ENCODE results near the gene CNBD2. TPM values are rescaled to one million over a fixed set of nuclear protein-coding genes. Genes with fewer than 3 reads are reported as not detected.
A peak's percentile ranks its signal among the peaks of the same experiment; 100 is the strongest.
"Not testable (repeated sequence)": the region's sequence is repeated elsewhere in the genome, so short reads cannot be mapped to it uniquely, and the experiment has no call there.

CNBD2 gene
- polyA plus RNA-seq, 3 donors: 0.66 to 0.93 (median 0.91) TPM

DNA sequence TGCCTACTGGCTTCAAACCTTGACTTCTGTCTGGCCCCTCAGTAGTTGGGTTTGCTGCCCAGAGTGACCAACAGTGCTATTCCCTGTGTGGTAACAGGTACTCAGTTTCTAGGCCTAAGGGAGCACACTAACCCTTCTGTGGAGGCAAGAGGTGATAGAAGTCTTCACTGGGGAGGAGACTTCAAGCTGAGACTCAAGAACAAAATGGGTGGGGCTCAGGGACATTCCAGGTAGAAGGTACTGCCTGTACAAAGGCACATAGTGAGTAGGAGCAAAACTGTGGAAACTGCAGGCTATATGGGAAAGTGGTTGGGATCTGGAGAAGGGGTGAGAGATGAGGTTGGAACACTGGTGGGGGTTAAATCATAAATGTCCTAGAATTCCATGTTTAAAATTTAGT, 11.8 kb upstream of the CNBD2 start:
- no peak for DNase-seq (ENCODE audit: extremely low read depth in 1 of 11, low read depth in 9 of 11, low spot score in 4 of 11)

DNA sequence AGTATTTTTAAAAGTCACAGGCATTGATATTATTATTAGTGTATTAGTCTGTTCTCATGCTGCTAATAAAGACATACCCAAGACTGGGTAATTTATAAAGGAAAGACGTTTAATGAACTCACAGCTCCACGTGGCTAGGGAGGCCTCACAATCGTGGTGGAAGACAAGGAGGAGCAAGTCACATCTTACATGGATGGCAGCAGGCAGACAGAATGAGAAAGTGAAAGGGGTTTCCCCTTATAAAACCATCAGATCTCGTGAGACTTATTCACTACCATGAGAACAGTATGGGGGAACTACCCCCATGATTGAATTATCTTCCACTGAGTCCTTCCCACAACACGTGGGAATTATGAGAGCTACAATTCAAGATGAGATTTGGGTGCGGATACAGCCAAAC, 9.1 kb upstream of the CNBD2 start:
- DNase-seq (ENCODE audit: extremely low read depth in 1 of 11, low read depth in 9 of 11, low spot score in 4 of 11): not testable (repeated sequence)

DNA sequence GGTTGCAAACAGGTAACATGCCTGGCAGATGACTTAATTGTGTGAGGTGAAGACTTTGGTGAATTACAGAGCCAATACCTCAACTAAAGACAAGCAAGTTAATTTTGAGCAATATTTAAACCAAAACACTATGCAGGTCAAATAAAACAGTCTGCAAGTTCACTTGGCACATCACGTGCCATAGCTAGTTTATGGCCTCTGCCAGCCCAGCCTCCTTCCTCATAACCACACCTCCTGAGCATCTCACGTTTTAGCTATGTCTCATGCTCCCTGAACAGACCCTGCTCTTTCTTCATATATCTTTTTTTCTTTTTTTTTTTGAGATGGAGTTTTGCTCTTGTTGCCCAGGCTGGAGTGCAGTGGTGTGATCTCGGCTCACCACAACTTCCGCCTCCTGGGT, 4.5 kb upstream of the CNBD2 start:
- DNase-seq (ENCODE audit: extremely low read depth in 1 of 11, low read depth in 9 of 11, low spot score in 4 of 11): no peak

DNA sequence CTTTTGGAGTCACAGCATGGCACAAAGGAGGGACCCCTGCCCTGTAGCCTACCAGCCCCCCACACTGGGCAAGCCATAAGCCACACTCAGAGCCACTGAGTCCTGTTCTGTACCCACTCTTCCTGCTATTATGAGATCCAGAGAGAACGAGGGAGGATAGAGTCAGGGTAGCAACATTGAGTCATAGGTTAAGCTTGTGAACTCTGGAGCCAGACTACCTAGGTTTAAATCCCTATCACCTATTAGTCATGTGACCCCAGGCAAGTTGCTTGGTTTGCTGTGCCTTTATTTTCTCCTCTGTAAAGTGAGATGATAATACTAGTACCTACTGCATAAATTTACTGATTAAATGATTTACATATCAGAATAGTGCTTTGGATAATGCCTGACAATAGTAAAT, 540 bp downstream of the CNBD2 start:
- DNase-seq (ENCODE audit: extremely low read depth in 1 of 11, low read depth in 9 of 11, low spot score in 4 of 11): no peak

DNA sequence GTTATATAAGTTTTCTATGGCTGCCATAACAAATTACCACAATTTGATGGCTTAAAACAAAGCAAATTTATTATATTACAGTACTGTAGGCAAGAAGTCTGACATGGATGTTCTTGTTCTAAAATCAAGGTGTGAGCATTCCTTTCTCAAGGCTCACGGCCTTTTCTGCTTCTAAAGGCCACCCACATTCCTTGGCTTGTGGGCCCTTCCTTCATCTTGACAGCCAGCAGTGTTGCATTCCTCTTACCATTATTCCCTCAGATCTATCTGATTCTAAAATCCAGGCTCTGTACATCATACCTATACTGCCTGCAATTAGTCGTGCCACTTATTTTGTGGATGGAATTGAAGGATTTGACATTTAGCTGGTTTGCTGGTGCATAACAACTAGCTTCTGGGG, 3.6 kb downstream of the CNBD2 start:
- DNase-seq (ENCODE audit: extremely low read depth in 1 of 11, low read depth in 9 of 11, low spot score in 4 of 11): no peak

DNA sequence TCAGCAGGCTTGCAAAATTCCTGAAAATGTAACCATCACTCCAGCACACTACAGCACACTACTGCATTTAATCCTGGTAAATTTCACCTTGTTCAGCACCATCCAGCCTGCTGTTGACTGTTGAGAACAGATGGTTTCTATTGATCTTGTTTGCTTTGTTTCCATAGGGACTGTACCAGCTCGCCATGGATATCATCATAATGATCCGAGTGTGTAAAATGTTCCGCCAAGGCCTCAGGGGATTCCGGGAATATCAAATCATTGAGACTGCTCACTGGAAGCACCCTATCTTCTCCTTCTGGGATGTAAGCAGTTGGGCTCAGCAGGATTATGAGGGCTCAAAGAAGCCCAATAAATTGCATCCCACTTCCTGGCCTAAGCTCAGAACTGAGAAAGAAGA, 4.1 kb downstream of the CNBD2 start:
- no peak for DNase-seq (ENCODE audit: extremely low read depth in 1 of 11, low read depth in 9 of 11, low spot score in 4 of 11)

DNA sequence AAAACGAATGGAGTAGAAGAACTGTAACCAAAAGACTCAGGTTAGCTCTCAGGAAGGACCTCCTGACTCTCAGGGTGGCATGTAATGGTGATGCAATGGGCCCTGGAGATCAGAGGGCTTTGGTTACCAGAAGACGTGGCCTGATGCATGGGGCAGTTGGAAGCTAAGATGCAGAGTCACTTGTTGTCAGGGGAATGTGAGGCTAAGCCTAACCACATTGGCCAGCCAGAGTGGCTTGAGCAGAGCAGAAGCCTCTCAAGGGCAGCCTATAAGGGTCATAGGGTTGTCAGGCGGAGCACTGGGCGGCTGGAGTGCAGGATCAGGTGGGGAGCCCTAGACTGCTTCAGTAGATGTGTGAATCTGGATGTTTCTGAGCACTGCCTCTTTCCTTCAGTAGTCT, 5.9 kb downstream of the CNBD2 start:
- DNase-seq (ENCODE audit: extremely low read depth in 1 of 11, low read depth in 9 of 11, low spot score in 4 of 11): no peak

DNA sequence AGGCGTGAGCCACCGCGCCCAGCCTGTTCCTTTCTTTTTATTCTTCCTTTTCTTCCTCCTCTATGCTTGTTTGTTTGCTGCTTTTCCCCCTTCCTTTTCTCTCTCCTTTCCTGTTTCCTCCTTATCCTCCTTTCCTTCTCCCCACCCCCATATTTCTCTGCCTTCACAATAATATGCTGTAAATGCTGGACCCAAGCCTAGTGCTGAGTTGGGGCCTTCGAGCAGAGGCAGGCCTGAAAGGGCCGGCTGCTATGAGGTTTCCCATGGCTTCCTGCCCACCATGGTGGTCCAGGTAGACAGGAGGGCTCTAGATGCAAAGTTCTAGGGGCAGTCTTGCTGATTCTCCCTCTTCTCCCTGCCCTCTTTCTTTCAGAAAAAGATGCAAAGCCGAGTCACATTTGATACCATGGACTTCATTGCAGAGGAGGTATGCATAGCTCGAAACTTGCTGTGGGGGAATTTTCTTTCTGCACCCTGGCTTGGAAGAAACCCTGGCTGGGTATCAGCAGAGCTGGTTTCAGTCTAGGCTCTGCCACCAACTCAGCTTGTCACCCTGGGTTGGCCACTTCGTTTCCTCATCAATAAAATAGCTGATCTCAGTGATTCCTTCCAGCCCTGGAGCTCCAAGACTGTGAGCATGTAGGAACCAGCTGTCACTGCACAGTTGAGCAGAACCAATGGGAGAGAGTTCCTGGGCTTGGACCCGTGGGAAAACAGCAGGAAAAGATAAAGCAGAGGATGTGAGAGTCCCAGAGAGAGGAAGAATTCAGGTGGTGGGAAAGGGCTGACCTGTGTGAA, 7.4 kb downstream of the CNBD2 start:
- no peak for DNase-seq (ENCODE audit: extremely low read depth in 1 of 11, low read depth in 9 of 11, low spot score in 4 of 11)

DNA sequence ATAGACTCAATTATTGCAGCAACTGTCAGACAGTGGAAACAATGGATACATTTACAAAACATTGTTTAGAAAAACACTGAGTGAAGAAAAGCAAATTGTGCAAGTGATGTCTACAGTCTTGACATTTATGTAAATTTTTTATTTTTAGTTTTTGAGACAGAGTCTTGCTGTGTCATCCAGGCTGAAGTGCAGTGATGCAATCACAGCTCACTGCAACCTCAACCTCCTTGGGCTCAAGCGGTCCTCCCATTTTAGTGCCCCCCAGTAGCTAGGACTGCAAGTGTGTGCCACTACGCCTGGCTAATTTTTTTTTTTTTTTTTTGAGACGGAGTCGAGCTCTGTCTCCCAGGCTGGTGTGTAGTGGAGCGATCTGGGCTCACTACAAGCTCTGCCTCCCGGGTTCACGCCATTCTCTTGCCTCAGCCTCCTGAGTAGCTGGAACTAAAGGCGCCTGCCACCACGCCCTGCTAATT, 9.7 kb downstream of the CNBD2 start:
- DNase-seq (ENCODE audit: extremely low read depth in 1 of 11, low read depth in 9 of 11, low spot score in 4 of 11): no peak

DNA sequence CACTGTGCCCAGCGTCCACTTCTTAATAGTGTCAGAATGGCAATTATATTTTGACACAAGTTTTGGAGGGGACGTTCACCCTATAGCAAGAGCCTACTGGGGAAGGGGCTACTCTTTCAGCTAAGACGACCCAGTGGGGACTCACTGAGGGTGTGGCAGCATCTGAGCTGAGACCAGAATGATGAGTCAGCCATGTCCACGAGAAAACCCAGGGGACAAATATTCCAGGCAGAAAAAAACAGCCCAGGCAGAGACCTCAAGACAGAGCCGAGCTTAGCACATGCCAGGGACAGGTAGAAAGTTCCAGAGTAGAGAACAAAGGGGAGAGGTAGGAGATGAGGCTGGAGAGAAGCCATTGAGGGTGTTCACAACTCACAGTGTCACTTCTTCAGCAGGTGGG, 11.2 kb downstream of the CNBD2 start:
- DNase-seq (ENCODE audit: extremely low read depth in 1 of 11, low read depth in 9 of 11, low spot score in 4 of 11): no peak

DNA sequence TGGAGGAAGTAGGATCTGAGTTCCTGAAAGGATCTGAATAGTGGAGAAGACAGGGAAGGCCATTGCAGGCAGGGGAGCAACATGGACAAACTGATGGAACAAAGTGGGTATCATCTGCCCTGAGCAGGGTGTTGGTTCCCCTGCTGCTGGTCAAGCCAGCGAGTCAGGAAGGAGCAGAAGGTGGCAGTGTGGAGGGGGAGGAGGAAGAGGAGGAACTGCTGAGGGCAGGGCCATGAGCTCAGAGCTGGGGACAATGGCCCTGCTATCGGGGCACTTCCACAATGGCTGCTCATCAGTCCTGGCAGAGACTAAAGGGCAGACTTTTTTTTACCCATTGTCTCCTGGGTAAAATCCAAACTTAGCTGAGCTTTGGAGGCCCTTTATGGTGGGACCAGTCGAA, 13.6 kb downstream of the CNBD2 start:
- no peak for DNase-seq (ENCODE audit: extremely low read depth in 1 of 11, low read depth in 9 of 11, low spot score in 4 of 11)

DNA sequence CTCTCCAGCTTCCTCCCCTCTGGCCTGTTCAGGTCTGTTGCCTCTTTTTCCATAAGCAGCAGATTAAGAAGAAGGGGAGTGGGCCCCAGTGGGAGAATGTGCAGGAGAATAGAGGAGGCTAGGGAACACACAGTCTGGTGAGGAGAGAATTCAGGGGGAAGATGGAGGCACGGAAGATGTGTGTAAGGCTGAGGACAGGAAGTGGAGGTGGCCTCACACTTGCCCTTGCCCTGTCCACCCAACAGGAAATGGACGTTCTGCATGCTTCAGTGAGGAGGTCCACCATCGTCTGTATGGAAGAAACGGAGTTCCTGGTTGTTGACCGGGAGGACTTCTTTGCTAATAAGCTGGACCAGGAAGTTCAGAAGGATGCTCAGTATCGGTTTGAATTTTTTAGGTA, 16.0 kb downstream of the CNBD2 start:
- no peak for DNase-seq (ENCODE audit: extremely low read depth in 1 of 11, low read depth in 9 of 11, low spot score in 4 of 11)

DNA sequence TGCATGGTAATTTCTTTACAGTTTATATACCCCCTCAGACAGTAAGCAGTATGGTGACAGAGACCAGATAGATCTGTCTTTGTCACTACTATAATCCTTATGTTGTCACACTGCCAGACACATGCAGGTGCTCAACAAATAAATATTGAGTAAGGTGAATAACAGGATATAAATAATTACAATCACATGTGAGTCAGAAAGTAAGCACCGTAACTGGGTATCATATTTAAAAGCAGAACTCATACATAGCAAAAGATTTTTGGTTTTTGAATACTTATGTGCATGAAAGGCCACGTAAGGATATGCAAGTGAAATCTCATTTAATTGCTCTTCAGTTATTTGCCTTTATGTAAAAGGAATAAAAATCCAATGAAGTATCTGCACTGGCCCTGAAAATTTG, 17.4 kb downstream of the CNBD2 start:
- no peak for DNase-seq (ENCODE audit: extremely low read depth in 1 of 11, low read depth in 9 of 11, low spot score in 4 of 11)

DNA sequence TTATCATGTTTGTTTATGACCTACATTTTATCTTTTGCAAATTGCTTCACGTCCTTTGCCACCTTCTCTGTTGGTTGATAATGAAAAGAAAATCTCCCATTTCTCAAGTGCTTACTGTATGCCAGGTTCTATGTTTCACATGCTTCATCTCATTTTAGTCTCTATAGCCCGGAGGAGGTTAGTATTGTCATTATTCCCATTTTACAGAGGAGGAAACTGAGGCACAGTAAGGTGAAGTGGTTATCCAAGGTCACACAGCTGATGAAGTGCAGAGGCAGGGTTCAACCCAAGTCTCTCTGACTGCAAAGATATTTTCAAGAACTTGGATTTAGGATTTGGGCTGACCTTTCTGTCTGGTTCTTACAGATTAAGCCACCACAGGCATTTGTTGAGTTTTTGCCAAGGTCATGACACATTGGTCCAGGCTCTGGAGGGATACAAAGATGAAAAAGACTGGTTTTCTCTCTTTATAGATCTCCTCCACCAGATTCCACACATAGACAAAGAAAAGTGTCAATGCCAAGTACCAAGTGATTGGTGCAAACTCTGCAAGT, 20.6 kb downstream of the CNBD2 start:
- no peak for DNase-seq (ENCODE audit: extremely low read depth in 1 of 11, low read depth in 9 of 11, low spot score in 4 of 11)

DNA sequence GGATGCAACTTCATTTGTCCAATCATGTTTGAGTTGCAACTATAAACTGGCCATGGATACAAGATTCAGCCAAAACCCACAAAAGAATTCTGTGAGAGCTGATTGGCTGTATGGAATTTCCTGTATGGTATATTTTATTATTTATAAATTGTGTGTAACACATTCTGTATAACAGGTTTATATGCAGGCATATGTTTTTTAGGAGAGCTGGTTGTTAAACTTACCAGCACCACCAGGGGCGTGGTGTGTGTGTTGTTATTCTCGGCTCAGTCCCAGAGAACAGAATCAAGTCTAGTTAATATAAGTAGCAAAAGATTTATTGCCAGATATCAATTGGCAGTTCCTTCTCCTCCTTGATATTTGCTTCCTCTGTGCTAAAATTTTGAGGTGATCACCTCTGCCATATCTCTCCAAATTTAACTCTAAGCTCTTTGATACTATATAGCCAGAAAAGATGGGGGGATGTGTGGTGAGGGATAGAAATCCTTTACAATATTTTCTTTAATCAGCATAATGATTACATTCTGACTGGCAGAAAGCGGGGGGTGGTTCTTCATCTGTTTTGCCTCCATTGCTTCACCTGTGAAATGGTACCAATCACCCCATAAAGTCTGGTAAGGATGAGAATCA, 22.9 kb downstream of the CNBD2 start:
- peak in 6 of 11 donors; percentile 6 to 29 (median 12) for DNase-seq (ENCODE audit: extremely low read depth in 1 of 11, low read depth in 9 of 11, low spot score in 4 of 11)

DNA sequence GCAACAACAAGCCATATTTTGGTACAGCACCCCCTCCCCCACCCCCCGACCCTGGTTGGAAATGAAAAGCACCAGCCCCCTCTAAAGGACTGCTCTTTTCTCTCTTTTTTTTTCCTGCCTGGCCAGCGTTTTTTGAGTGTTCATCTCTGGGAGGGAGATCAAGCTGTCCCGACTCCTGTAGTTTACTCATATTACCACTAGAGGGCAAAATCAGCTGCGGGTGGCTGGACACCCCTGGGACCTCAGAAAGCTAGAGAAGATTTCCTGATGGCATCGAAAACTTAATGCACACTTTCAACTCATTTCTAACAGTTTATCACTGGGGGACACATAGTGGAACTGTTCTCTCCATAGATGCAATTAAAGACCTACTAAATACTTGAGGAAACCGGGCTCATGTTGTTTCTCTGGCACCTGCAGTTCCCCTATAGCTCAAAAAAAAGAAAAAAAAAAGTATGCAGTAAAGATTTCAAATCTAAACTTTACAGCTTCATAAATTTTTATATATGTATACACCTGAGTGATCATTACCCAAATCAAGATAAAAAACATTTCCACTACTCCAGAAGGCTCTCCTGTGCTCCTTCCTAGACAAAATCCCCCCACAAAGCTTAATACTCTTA, 24.4 kb downstream of the CNBD2 start:
- peak; percentile 17 to 73 (median 55) for DNase-seq (ENCODE audit: extremely low read depth in 1 of 11, low read depth in 9 of 11, low spot score in 4 of 11)

DNA sequence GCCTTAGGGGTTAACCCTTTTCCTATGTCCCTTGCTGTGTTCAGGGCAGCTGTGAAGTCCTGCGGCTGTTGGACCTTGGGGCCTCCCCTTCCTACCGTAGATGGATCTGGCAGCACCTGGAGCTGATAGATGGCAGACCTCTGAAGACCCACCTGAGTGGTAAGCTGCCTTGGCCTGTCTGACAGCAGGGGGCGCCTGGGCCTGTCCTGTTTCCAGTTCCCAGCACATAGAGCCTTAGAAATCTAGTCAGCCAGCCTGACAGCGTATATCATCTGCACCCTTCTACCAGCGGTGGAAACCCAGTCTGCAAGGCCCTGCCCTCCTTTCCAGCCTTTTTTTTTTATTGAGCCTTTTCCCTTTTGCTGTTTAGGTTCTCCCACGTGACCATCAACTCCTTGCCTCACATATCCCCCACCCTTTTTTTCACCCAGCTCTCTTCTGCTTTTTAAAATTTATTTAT, 26.6 kb downstream of the CNBD2 start:
- peak; percentile 44 to 80 (median 66) for DNase-seq (ENCODE audit: extremely low read depth in 1 of 11, low read depth in 9 of 11, low spot score in 4 of 11)

DNA sequence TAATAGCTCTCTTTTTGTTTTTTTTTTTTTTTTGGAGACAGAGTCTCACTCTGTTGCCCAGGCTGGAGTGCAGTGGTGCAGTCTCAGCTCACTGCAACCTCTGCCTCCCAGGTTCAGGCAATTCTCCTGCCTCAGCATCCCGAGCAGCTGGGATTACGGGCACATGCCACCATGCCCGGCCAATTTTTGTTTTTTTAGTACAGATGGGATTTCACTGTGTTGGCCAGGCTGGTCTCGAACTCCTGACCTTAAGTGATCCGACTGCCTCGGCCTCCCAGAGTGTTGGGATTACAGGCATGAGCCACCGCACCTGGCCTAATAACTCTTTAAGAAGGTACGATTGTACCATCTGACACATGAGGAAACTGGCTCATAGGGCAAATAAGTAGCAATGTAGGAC, 28.1 kb downstream of the CNBD2 start:
- not testable (repeated sequence) for DNase-seq (ENCODE audit: extremely low read depth in 1 of 11, low read depth in 9 of 11, low spot score in 4 of 11)

DNA sequence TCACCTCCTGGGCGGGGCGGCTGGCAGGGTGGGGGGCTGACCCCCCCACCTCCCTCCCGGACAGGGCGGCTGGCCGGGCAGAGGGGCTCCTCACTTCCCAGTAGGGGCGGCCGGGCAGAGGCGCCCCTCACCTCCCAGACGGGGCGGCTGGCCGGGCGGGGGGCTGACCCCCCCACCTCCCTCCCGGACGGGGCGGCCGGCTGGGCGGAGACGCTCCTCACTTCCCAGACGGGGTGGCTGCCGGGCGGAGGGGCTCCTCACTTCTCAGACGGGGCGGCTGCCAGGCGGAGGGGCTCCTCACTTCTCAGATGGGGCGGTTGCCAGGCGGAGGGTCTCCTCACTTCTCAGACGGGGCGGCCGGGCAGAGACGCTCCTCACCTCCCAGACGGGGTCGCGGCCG, 32.9 kb downstream of the CNBD2 start:
- not testable (repeated sequence) for DNase-seq (ENCODE audit: extremely low read depth in 1 of 11, low read depth in 9 of 11, low spot score in 4 of 11)

DNA sequence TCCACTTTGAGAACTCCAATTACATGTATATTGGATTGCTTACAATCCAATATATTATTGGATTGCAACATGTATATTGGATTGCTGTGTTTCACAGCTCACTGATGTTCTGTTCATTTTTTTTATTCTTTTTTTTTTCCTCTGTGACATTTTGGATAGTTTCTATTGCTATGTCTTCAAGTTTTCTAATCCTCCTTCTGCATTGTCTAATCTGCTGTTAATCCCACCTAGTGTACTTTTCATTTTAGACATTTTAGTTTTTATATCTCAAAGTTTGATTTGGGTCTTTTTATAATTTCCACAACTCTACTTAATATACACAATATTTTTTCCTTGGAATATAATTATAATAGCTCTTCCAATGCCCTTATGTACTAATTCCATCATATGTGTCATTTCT, 34.5 kb downstream of the CNBD2 start:
- no peak for DNase-seq (ENCODE audit: extremely low read depth in 1 of 11, low read depth in 9 of 11, low spot score in 4 of 11)

Data from renal cortex interstitium (tissue), 11 donors.